Stimulated activated naive CD4-positive, alpha-beta T cell (primary cell): ENCODE measurements around the gene HSPA9.

Experiments used
- DNase-seq, 6 experiments: peaks; one replicate each; lab custom pipeline; 2025; lab: John Stamatoyannopoulos, UW

Gene HSPA9

DNA sequence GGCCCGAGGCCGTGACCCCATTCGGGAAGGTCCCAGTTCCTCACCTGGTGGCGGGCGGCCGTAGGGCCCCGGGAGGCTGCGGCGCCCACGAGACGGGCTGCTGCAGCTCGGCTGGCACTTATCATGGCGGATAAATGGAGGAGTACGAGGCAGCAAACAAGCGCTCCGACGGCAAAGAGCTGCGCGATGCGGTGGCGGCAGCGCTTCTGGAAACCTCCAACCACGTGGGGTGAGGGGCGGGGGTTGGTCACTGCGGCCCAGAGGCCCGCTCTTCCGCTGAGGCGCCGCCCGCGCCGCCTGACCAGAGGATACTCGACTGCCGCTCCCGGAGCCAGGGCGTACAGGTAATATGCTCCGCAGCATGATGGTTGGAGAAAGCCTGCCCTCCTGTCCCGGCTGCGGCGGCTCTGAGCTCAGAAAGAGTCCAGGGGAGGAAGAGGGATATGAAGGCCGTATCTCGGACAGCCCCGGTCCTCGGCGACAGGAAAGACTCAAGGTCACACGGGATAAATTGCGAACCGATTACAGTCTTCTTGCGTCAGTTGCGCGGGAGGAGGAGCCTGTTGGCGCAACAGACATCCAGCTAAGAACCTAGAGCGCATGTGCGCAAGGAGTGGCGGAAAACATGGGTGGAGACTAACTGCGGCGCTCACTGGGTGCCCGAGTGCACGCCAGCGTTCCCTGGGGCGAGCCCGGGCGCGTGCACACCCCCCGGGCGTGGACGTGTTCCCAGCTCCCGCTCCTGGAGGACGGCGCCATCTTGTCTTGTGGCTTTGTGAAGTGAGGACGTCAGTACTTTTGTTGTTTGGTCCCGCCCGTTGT lies at the start of gene HSPA9:
HSPA9 (minus strand) TSS at position 208 of the 822 bp plus-strand sequence; CDS start at position 125, 83 bp downstream.
- DNase-seq = peak; percentile 97 to 99 (median 97)

DNA sequence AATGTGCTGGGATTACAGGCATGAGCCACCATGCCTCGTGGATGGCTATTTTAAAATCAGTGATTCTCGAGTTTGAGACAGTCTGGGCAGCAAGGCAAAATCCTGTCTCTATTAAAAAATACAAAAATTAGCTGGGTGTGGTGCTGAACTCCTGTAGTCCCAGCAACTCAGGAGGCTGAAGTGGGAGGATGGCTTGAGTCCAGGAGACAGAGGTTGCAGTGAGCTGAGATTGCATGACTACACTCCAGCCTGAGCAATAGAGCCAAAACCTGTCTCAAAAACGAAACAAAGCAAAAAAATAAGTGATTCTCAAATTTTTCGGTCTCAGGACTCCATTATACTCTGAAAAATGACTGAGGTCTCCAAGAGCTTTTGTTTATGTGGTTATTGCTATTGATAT lies 47.9 kb upstream of the HSPA9 start:
- DNase-seq = no peak

DNA sequence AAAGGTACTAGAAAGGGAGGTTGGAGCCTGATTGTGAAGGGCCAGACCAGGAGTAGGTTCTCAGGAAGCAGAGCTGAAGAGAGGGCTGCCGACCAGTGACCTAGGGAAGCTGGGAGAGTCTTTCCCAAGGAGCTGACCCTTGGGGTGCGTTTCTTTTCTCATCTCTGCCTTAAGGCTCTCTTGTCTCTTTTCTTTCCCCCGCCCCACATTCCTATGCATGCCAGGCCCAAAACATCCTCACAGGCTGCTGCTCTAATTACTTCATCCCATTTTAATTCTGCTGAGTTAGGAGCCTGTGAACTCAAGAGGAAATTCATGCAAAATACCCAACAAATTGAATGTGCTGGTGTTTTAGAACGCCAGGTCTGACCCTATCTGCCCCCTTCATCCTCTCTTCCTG lies 46.9 kb upstream of the HSPA9 start:
- no peak for DNase-seq

DNA sequence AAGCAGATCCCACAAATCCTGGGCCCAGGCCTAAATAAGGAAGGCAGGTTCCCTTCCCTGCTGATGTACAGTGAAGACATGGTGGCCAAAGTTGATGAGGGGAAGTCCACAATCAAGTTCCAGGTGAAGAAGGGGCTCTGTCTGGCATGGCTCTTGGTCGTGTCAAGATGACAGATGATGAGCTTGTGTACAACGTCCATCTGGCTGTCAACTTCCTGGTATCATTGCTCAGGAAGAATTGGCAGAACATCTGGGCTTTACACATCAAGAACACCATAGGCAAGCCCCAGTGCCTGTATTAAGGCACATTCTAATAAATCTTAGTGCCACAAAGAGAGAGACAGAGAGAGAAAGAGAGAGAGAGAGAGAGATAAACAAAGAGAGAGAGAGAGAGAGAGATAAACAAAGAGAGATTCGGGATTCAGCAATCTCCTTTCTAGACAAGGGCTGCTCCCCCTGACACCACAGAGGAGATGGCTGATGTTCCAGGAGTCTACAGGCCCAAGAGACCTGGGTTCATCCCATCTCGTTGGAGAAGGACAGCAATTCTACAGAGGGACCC lies 45.5 kb upstream of the HSPA9 start:
- no peak for DNase-seq

DNA sequence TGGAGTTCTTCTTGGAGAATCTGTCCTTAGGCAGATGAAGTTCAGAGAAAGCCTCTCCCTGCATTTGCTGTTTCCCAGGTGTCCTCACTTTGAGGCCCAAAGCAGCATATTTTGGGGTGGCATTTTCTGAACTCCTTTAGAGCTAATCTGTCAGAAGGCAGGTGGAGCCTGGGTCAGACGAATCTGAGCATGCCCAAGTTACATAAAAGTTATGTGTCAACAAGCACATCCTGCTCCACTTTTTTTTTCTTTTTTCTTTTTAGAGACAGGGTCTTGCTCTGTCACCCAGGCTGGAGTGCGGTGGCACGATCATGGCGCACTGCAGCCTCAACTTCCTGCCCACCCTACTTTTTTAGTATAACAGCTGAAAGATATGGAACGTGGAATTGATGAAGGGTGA lies 41.3 kb upstream of the HSPA9 start:
- no peak for DNase-seq

DNA sequence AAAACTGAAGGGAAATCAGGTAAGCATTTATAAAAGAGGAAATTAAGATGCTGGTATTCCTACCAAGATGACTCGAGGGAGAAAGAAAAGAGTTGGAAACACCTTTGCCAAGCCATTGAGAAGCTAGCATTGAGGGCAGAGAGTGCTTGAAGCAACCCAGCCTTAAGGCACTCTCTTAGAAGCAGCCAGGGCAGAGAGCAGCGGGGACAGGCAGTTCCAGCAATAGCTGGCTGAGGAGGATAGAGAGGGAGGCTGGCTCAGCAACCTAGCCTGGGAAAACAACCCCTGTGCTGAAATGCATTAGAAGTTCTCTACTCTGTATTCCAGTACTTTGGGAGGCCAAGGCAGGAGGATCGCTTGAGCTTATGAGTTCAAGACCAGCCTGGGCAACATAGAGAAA lies 40.3 kb upstream of the HSPA9 start:
- no peak for DNase-seq

DNA sequence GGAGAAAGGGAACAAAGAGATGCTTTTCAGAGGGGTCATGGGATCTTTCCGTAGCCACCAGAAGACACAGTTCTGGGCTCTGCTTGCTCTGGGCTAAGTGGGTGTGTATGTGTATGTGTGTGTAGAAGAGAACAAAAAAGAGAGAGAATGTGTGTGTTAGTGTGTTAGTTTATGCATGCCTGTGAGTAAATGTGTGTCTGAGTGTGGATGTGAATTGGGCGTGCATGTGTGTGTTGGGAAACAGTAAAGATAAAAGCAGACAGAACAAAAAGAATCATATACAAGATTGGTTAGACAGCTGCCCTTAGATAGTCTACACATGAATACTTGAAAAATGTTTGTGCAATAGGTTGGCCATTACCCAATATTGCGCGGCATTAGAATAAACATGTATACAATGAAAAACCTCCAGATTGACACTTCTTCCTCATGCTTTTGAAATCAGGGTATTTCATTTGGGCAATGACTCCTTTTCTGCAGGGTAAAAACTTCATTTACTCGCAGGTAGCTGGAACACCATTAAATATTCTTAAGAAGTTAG lies 36.5 kb upstream of the HSPA9 start:
- no peak for DNase-seq

DNA sequence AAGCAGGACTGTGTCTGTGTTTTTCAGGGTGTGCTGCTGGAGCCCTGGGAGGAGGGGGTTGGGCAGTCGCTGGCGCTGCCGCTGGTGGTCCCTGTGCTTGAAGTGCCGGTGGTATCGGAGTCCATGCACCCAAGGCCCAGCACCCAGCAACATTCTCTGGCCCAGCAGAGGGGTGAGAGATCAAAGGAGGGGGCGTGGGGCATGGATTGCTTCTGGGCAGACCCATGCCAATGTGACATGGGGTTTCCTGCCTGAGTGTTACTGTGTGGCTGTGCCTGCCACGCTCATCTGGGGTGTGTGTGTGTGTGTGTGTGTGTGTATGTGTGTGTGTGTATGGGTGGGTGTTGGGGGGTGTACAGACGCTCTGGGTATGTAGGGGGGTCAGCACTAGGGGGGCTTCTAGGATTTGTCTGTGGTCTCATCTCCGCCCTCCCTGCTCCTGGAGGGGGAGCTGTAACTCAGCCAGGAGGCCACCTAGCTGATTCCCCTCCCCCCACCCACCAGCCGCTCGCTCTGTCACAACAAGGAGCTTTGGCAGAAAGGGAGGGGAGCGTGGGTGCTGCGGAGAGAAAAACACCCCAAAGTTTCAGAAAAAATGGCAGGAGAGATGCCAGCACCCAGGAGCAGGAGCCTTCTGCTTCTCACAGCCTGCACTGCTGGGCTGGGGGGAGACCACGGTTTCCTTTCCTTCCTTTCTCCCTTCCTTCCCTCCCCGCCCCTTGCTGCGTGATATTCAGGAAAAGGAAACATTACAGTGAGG lies 35.9 kb upstream of the HSPA9 start:
- no peak for DNase-seq

DNA sequence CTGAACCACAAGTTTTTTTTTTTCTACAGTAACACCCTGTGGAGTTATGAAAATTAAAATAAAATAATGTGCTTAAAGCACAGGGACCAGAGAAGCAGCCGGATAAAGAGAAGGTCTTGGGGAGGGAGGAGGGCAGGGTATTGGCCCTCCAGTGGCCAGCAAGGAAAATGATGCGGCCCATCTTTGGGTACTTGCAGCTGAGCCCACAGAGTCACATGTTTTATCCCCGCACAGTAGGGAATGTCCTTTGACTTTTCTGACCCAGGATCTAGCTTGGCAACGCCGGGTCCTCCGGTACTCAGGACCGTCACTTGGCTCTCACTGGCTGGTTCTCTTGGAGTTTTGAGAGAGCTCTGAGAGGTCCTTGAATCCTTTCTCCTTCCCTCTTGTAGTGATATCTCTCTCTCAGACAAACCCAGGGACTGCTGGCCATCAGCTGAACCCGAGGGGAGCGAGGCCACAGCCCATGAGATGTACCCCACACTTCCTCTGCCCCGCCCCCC lies 35.3 kb upstream of the HSPA9 start:
- no peak for DNase-seq

DNA sequence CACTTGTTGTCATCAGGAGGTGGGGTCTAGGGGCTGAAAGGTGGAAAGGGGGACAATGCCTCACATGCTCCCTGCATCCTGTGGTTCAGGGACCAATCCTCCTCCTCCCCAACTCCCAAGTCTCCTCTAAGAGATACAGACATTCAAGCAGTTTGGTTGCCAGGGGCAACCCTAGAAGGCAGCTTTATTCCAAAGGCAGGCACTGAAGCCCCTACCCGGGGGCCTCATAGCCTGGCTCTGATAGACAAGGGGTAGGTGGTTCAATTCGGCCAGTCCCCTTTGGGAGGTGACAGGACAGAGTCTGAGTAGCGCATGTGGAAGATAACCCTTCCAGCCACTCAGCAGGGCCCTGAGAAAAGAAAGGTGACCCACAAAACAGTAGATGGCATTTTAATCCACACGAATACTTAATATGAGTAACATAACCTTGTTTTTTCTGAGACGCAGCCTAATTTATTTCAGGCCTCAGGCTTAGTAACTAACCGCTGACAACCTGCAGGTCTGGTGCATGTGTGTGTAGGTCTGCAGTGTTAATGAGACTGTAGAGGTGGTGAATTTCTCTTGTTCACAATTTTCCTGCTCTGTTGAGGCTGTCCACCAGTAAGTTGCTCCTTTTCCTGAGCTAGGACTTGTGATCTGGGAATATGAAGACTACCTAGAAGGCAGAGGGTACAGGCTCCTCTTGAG lies 31.3 kb upstream of the HSPA9 start:
- no peak for DNase-seq

DNA sequence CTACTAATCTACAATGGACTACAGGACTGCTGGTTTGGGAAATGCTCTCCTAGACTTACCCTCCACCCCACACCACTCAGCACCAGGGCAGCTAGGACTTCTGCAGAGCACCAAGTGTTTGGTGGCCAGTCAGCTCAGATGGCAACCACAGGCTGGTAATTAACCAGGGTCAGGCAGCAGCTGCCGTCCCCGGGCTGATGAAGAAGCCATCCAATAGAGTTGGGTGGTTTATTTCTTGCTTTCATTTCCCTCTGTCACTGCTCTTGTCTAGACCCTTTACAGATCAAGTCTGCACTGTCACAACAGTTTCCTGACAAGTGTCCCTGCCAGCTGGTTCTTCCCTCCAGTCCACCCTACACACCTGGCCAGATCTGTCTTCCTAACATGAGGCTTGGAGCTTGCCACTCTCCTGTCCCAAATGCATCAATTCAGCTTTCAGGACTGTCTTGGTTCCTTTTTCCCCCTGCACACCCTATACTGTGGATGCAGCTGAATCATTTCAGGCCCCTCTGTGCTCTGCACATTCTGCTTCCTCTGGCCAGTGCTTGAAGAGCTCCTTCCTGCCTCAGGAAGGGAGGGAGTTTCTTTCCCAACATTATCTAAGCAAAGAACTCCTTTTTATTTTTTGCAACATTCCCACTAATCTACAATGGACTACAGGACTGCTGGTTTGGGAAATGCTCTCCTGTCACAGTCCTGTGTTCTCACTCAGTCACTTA lies 30.2 kb upstream of the HSPA9 start:
- DNase-seq = no peak

DNA sequence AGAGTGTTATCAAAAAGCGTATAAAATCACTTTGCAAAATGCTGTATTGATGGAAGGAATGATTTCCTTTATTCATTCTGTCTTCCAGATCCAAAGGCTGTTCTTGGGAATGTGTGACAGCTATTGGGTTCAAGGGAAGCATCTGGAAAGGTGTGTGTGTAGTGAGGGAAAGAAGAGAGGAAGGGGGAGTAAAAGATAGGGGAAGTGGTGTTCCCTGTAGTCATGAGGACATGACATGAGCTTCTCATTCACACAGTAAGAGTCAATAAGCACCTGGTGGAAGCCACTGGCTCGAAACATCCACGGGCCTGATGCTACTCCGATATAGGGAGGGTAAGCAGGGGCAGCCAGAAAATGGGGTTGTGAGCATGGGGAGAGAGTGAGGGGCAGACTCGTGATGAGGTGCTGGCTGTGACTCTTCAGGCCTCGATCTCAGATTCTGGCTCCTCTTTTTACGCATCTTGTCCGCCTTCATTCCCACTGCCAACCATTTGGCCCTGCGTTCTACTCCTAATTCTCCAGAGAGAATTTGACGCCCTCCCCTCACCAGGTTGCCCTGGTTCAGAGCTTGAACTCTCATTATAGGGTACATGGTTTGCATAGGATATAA lies 29.1 kb upstream of the HSPA9 start:
- DNase-seq = no peak

DNA sequence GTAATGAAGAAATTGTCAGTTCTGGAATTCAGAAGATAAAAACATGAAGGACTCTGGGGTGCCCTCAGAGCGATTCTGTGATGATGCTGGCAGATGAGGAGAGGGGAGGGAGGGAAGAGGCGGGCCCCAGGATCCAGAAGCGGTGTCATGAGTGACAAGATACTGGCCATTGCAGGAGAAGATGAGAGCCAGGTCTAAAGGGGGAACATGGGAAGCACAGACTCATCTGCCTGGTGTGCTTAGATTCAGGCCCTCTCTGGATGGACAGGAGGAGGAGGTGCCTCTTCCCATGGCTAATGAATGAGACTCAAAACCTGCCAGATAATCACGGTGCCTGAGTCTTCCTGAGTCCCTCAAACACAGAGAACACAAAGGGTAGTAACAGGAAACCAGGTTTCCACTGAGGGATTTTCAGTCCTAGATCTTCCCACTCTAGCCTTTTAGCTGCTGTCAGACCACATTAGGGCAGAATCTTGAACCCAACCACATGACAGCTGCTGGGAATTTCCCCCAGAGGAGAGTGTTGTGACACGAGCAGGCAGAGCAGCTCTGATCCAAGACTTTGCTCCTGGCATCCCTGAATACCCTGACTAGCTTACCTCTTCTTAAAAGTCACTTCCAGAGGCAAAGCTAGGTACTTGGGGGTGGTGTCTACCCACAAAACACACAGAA lies 28.2 kb upstream of the HSPA9 start:
- no peak for DNase-seq

DNA sequence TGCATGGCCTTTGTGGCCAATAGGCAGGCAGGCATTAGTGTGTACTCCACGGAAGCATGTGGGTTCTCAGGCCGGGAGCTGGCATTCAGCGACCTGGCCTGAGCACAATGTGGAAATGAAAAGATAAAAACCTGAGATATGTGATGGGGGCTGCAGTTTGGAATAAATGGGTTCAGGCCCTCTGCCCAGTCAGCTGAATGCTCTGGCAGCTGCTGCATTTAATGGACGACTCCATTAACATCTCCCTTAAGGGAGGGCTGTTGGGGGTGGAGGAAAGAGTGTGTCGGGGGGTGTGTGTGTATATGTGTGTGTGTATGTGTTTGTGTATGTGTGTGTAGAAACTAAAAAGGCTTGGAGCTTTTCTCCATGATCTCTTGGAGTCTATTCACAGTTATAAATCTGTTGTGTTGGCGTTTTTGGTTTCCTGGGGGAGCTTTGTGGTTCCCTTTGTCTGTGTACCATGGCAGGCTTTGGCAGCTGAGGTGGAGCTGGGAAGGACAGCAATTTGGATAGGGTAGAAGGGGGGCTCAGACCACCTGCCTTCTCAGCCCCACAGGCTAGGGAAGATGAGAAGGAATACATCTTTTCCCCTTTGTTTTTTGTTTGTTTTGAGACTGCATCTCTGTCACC lies 27.3 kb upstream of the HSPA9 start:
- DNase-seq = no peak

DNA sequence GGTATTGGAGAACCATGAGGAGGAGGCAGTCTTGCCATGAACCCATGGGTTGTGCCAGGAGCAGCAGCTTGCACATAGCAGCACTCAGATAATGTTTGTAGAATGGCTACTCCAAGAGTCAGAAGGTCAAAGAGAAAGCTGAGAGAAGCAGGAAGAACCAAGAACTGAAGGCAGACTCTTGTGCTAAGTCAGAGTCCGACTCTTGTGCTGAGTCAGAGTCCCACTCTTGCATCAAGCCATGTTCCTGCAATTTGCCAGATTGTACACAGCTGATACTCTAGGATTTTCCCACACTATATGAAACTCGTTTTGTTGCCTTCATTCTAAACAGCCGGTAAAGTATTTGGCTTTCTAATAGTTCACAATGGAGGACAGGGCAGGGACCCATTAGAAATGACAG lies 26.2 kb upstream of the HSPA9 start:
- DNase-seq = no peak

DNA sequence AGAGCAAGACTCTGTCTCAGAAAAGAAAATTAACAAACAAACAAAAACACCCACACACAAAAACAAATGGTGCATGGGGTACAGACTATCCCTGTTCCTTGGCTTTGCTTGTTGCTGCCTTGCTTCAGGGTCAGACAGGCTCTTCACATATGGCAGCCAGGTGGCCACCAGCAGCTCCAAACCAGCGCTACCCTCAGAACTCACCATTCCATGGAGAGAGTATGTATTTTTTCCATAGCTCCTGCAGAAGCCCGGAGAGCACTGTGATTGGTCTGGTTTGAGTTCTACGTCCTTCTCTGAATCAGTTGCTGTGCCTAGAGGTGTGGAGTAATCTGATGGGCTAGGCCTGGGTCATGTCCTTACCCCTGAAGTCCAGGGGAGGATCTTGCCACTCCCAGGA lies 25.2 kb upstream of the HSPA9 start:
- no peak for DNase-seq

DNA sequence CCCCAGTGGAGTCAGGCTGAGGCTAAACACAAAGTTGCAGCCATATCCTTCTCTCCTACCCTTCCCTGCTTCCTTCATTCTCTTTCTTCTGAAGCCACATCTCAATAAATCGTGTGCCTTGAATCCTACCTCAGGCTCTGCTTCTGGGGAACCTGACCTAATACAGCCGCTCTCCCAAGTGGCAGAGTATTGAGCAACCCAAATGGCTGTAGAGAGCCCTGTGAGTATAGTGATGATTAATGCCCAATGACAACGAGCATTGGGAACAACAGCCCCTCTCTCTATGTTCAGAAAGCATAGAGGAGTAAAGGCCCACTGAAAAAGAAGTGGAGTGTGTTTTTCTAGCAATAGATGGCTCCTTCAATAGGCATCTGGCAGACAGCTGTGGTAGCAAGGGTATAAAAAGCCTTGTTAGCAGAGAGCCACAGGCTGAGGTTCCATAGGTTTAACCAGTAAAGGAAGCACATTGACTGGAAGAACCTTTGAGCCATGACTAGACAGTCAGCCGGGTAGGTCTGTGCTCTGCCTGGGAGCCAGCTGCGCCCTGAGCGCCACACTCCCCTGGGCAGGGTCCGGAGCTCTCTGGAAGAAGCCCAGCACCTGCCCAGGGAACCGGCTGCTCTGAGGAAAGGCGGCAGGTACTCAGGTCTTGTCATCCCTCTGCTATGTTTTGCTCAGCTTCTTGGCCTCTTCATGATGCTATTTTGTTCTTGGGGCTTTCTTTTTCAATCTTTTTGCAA lies 22.6 kb upstream of the HSPA9 start:
- DNase-seq = no peak

DNA sequence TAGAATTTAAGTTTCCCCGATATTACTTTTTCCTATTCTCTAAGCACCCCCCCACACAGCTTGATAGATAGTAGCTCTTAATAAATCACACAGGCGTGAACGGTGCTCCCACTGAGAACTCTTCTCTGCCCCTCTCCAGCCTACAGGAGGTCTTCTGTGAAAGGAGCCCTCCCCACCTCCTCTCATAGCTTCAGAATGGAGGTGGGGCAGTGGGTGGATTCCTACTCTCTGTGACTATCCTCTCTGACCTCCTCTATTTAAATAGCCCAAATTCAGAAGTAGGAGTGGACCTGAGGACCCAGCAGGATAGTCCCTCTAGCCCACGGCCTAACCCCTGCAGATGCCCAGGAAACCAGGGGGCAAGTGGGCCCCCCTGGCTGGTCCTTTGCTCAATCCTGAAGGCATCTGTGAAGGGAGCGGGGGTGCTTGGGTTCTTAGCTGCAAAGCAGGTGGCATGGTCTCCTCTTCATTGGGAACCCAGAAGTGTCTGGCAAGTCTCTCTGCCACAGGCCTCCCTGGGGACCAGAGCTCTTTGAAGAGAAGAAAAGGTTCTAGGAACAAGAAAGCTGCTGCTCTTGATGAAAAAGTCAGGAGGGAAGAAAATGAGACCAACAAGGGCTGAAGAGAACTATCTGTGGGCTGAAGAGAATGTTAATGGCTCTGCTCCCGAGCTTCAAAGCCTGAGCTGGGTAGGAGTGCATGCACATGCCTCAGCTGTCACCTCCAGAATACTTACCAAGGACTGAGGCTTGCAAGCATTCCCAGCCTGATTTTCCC lies 21.1 kb upstream of the HSPA9 start:
- DNase-seq = no peak
